WERI-Rb-1 (cell line): ENCODE results near the gene MAGI2.

Experiments used
- DNase-seq: peaks from one replicate; pipeline ENCODE4 v3.0.0-alpha.2; 2020
- H3K27ac ChIP-seq: fragments of 250-450 bp; sonication (Bioruptor Pico); 2 replicates; pipeline ENCODE4 v1.5.1; 2020; ENCODE audit warnings: mild to moderate bottlenecking, moderate library complexity
- H3K27me3 ChIP-seq: fragments of 250-450 bp; sonication (Bioruptor Pico); 2 replicates; pipeline ENCODE4 v1.5.1; 2021; ENCODE audit warnings: mild to moderate bottlenecking, low read depth, moderate library complexity; ENCODE audit not compliant: insufficient read depth, severe bottlenecking
- H3K36me3 ChIP-seq: fragments of 250-450 bp; sonication (Bioruptor Pico); 2 replicates; pipeline ENCODE4 v1.5.1; 2020; ENCODE audit warnings: mild to moderate bottlenecking, moderate library complexity
- H3K4me3 ChIP-seq: 2 replicates; pipeline ENCODE4 v1.5.1; 2011; ENCODE audit warnings: low read depth, mild to moderate bottlenecking, control low read depth, low read length
- H3K9me3 ChIP-seq: fragments of 250-450 bp; sonication (Bioruptor Pico); 2 replicates; pipeline ENCODE4 v1.5.1; 2021; ENCODE audit warnings: mild to moderate bottlenecking, moderate library complexity; ENCODE audit not compliant: severe bottlenecking
- TF ChIP-seq, protein P1 (sequence below): IDR thresholded peaks from 2 replicates; pipeline ENCODE4 v1.5.1; 2011; ENCODE audit warnings: low read depth, mild to moderate bottlenecking, control low read depth, inconsistent platforms, low read length

MAGI2 gene

DNA sequence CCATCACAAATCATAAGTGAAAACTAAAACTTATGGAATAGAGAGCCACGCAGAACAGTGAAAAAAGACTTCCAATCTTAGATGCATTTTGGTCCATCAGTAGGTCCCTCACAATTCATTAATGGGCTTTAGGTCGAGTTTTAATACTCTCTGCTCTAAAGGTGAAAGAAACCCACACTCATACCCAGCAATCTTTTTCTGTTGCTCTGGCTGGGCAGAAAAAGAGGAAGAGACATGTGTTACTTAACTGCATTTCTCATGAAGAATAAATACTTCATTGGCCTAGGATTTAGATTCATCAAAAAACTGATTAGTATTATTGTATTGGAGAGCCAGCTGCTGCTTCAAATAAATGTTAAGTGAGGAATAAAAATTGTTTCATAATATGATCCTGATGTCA is 1009.2 kb downstream of the MAGI2 start:
- Histone ChIP-seq H3K4me3 (no peak overlapping the region), H3K27ac (no peak overlapping the region), H3K27me3 (no peaks in the 10 kb centered on the region), H3K36me3 (no peaks in the 10 kb centered on the region), H3K9me3 (no peaks in the 10 kb centered on the region)
- no peak for DNase-seq
- TF ChIP-seq, protein P1, sequence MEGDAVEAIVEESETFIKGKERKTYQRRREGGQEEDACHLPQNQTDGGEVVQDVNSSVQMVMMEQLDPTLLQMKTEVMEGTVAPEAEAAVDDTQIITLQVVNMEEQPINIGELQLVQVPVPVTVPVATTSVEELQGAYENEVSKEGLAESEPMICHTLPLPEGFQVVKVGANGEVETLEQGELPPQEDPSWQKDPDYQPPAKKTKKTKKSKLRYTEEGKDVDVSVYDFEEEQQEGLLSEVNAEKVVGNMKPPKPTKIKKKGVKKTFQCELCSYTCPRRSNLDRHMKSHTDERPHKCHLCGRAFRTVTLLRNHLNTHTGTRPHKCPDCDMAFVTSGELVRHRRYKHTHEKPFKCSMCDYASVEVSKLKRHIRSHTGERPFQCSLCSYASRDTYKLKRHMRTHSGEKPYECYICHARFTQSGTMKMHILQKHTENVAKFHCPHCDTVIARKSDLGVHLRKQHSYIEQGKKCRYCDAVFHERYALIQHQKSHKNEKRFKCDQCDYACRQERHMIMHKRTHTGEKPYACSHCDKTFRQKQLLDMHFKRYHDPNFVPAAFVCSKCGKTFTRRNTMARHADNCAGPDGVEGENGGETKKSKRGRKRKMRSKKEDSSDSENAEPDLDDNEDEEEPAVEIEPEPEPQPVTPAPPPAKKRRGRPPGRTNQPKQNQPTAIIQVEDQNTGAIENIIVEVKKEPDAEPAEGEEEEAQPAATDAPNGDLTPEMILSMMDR: no peak

DNA sequence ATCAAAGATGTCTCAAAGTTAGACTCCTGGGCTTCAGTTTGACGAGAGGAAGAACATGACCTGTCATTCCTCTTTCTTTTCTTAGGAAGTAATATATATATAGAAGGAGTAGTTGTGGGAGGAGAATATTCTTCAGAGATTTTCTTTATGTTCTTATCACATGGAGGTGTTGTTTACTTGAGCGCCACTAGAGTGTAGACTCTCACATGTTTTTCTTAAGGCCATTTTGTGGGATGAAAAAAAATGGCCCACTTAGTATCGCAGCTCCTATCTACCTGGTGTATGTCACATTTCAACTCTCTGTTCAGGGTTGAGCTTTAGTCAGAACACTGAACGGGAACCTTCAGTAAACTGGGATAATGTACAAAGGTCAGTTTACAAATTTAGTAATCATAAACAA is 1009.7 kb downstream of the MAGI2 start:
- TF ChIP-seq, protein P1: no peak
- Histone ChIP-seq H3K9me3 (no peaks in the 10 kb centered on the region), H3K27ac (no peak overlapping the region), H3K27me3 (no peaks in the 10 kb centered on the region), H3K36me3 (no peaks in the 10 kb centered on the region), H3K4me3 (no peak overlapping the region)
- no peak for DNase-seq

DNA sequence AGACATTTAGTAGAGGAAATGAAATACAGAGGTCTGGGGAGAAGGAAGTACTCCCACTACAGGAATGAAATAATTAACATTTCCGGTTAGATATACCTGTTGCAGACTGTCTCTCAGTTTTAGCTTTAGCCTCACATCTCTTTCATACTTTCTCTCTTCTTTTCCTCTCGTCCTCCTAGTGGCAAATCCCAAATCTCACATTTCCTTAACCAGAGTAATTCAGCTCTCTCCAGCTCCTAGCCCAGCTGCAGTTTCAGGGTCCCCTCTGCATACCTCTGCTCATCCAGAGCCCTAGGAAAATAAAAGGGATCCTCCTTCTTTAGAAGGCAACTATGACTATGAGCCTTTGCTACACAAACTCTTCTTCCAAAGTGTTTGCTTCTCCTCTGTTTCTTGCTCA is 1011.7 kb downstream of the MAGI2 start:
- TF ChIP-seq, protein P1: no peak
- Histone ChIP-seq H3K27ac (no peak overlapping the region), H3K4me3 (no peak overlapping the region), H3K27me3 (no peaks in the 10 kb centered on the region), H3K9me3 (no peaks in the 10 kb centered on the region), H3K36me3 (no peaks in the 10 kb centered on the region)
- no peak for DNase-seq

DNA sequence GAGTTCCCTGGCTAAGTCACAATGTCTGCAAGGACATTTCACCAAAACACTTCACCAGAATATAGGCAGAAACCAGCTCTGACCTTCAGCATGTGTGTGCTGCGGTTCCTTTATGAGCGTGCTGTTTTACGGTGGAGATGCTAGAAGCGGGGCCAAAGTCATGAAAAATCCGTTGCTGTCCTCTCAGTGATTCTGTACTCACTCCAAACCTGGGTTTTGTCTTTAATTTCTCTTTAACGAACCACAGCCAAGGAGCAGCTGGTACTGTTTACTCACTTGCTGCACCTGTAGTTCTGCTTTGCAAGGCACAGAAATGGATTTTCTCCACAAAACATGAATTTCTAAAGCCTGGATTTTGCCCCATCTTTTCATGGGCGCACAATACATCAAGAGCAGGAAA is 1015.0 kb downstream of the MAGI2 start:
- Histone ChIP-seq H3K9me3 (no peaks in the 10 kb centered on the region), H3K27ac (no peak overlapping the region), H3K36me3 (no peaks in the 10 kb centered on the region), H3K27me3 (no peaks in the 10 kb centered on the region), H3K4me3 (no peak overlapping the region)
- DNase-seq: no peak
- TF ChIP-seq, protein P1: no peak

DNA sequence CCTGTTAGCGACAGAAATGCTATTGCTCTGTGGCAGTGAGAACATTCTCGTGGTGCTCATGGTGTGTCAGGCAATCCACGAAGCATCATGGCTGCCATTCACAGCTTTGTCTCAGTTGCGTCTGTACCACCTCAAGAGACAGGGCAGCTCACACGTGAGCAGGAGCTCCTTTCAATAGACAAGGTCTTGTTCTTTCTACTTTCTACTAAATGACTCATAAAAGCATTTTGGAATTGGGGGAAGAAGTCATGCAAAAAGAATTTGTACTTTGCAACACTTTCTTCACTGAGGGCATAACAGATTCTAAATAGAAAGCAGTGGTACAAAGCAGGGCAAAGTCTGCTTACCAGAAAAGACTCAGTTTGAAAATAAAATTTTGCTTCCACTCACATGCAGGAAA is 1016.3 kb downstream of the MAGI2 start:
- H3K36me3 ChIP-seq: no peaks in the 10 kb centered on the region
- DNase-seq: no peak
- TF ChIP-seq, protein P1: no peak
- H3K27me3 ChIP-seq: no peaks in the 10 kb centered on the region
- H3K4me3 ChIP-seq: no peak overlapping the region
- no peak overlapping the region for H3K27ac ChIP-seq
- H3K9me3 ChIP-seq: no peaks in the 10 kb centered on the region

DNA sequence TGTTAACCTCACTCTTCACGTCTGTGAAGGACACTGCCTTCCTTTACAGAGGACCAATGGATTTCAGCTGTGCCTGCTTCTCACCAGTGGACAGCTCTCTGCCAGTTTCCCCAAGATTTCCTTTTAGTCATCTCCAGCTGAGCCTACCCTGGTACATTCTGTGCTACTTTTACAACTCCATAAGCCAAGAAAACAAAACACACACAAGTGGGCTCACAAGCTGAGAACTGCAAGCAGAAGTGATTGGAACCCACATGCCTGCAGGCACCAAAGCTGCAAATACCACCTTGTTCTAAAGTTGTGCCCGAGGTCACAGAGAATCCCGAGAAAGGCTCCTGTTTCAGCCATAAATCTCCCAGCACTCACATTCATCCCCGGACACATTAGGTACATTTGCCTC is 1018.1 kb downstream of the MAGI2 start:
- TF ChIP-seq, protein P1: no peak
- Histone ChIP-seq H3K27ac (no peak overlapping the region), H3K27me3 (no peaks in the 10 kb centered on the region), H3K36me3 (no peaks in the 10 kb centered on the region), H3K4me3 (no peak overlapping the region), H3K9me3 (no peaks in the 10 kb centered on the region)
- no peak for DNase-seq
